GM08714 (cell line): ENCODE measurements around the gene PFKM.
A peak's percentile ranks its signal among the peaks of the same experiment; 100 is the strongest.
"Not testable (repeated sequence)": the region's sequence is repeated elsewhere in the genome, so short reads cannot be mapped to it uniquely, and the experiment has no call there.

Experiments used
- H3K4me3 ChIP-seq: fragments of 200-500 bp; sonication (Bioruptor generic); 2 replicates; pipeline ENCODE4 v1.5.1; 2014; ENCODE audit warnings: mild to moderate bottlenecking, low read length, inconsistent platforms
- ZNF274 ChIP-seq: IDR thresholded peaks from 2 replicates; pipeline ENCODE4 v1.6.1; 2012; ENCODE audit warnings: mild to moderate bottlenecking, low read depth, low read length

Gene PFKM

GRCh38 chr12:48125985-48126384 is 6.8 kb downstream of the PFKM start:
- TF ChIP-seq ZNF274: no peak
- no peak overlapping the region for H3K4me3 ChIP-seq

- TF ChIP-seq ZNF274: no peak
- H3K4me3 ChIP-seq: no peak overlapping the region
These were observed 7.9 kb downstream of the PFKM start for GRCh38 chr12:48126953-48127630.

GRCh38 chr12:48128800-48129199 is 9.6 kb downstream of the PFKM start:
- no peak overlapping the region for H3K4me3 ChIP-seq
- TF ChIP-seq ZNF274: no peak

DNA sequence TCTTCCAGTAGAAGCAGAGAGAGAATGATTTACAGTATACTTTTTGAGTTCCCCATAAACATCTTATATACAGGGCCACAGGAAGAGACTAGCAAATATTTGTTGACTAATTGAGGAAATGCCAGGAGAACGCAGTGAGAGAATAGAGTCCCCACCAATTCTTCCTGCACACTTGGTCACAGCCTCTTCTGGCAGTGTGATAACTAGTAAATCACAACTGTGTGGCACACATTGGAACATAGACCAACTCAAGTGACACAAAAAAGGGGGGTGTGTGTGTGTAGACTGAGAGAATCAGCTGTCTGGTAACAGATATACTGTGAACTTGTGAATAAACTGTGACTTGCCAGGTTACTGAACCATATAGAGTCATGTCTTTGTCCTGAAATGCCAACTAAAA is 10.2 kb downstream of the PFKM start:
- no peak for TF ChIP-seq ZNF274

DNA sequence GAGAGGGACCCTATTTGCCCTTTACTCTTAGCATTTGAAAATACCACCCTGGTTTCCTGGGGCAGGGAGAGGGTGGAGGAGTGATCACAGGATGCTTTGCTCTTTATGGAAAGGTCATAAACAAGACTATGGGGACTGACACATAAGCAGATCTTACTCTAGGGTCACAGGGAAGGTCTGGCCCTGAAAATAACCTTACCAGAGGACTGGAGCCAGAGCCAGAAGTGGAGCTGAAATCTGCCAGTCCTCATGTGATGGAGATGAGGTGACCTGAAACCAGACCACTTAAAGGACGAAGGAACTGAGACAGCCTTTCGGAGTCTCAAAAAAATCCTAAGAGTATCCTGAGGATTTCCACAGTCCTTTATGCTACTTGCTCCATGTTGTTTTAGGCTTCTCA is 12.4 kb downstream of the PFKM start:
- no peak for TF ChIP-seq ZNF274
- no peak overlapping the region for H3K4me3 ChIP-seq

More for the DNA sequence above, 10.2 kb downstream of the PFKM start:
- H3K4me3 ChIP-seq: no peak overlapping the region

GRCh38 chr12:48132826-48133225 is 13.7 kb downstream of the PFKM start:
- H3K4me3 ChIP-seq: no peak overlapping the region
- no peak for TF ChIP-seq ZNF274

DNA sequence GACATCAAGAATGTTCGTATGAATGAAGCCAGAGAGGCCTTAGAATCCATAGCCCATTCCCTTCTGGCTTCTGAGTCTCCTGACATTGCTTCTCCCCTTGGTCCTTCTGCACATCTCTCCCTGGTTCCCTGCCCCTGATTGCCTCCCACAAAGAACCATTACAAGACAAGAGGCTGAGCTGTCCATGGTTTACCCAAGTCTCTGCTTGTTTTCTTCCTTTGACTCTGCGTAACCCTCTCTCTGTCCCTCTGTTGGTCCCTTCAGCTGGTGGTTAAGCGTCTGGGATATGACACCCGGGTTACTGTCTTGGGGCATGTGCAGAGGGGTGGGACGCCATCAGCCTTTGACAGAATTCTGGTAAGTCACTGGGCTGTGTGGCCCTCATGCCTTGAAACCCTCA is 15.9 kb downstream of the PFKM start:
- H3K4me3 ChIP-seq: no peak overlapping the region
- TF ChIP-seq ZNF274: no peak

DNA sequence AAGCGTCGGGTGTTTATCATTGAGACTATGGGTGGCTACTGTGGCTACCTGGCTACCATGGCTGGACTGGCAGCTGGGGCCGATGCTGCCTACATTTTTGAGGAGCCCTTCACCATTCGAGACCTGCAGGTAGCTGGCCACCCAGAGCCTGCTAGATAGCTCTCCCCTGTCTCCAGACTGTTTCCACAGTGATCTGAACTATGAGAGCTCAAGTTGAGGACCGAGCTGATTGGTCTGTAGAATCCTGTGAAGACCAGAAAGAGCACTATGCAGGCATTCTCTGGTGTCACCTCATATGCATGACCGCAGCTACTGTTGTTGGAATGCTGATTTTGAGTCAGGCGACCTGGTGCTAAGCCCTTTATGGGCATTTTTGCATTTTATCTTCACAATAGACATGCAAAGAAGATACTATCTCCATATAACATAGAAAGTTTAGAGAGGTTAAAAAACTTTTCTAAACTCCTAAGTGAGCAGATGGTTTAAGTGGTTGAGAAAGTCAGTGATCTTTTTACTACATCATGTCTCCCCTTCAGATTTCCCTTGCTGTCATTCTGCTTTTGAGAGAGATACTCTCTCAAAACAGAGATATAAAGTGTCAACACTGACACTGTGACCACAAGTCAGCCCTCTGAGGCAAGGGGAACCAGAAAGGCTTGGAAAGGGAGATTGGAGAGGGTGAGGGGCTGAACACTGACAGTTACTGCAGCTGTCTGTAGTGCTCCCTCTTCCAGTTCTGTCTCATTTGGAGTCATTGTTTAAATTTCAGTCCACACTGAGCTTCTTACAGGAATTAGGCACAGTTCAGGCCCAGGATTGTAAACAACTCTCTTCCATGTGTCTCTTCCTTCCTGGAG is 23.9 kb downstream of the PFKM start:
- no peak for TF ChIP-seq ZNF274
- H3K4me3 ChIP-seq: no peak overlapping the region

- no peak overlapping the region for H3K4me3 ChIP-seq
- TF ChIP-seq ZNF274: no peak
These were observed 24.7 kb downstream of the PFKM start for GRCh38 chr12:48143898-48144297.

DNA sequence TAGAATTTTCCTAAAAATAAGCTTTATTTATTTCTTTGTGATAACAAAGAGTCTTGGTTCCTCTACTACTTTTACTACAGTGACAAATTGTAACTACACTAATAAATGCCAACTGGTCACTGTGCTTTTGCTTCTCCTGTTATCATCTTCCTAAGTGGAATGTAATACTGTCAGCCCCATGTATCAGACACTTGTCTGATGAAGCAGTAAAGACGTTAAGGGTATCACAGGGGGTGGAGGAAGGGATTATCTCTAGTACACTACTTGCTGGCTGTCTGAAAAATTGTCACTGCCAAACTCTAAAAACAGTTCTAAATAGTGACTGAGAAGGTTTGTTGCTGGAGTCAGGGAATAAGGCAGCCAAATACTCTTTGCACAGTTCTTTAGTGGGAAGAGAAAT is 26.8 kb downstream of the PFKM start:
- no peak overlapping the region for H3K4me3 ChIP-seq
- no peak for TF ChIP-seq ZNF274

- H3K4me3 ChIP-seq: no peak overlapping the region
- no peak for TF ChIP-seq ZNF274
These were observed 32.1 kb downstream of the PFKM start for GRCh38 chr12:48151103-48151771.

- H3K4me3 ChIP-seq: not testable (repeated sequence)
These were observed 36.6 kb downstream of the PFKM start for GRCh38 chr12:48155786-48156185.

DNA sequence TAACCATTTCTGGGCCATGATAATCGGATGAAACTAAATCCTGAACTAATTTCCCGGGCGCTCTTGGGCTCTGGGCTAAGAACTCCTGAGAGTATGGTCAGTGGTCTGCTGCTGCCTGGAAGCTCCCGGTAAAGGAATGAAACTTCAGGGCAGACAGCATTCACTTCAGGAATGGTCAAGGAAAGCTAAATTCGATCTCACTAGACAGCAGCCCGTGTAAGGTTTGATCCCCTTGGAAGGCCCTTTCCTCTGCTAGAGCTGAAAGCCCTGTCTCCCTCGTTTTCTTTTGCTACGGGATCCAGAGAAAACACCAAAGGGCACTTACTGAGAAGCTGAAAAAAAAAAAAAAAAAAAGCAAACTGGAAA is 37.5 kb downstream of the PFKM start:
- no peak for TF ChIP-seq ZNF274
- H3K4me3 ChIP-seq: peak overlapping the region; percentile 77

DNA sequence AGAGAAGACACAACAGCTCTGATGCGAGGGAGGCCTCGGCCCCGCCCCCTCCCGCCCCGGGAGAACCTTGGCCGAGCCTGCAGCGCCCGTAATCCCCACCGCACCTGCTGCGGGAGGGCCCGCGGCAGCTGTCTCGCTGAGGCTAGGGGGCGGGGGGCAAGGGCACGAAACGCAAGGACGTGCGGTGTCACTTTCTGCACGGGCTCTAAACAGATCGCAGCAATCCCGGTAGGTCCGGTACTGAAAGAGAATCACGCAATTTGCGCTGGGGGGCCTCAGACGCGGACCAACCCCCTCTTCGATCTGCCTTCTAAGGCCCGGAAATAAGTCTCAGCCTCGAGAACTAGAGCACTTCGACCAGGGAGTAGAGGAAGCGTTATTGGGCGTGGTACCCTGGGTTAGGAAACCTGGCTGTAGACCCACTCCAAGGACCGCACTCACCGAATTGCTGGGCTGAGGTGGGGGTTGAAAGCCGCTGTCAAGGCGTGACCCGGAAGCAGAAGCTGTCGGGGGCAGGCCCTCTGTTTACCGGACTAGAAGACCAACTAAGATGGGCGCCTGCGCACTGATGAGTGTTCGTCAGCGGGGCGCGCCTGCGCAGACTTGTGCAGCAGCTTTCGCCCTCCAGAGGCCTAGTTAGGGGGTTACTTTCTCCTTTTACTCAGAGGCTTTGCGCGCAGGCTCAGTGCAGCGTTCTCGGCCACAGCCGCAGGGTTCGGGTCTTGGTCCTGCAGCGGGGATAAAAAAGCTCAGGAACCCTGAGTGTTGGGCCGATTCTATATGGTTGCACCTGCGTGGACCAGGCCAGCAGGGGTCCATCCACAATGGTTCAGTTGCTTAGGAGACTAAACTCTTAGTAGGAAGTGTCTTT is 38.1 kb downstream of the PFKM start, which contains the start of gene ASB8:
TSS of gene ASB8 (minus strand) at position 498 of the 871 bp plus-strand sequence. CDS start 4,019 bp downstream, outside the sequence.
- no peak for TF ChIP-seq ZNF274
- H3K4me3 ChIP-seq: peak within 1 kb of the TSS; percentile 77

- TF ChIP-seq ZNF274: no peak
- H3K4me3 ChIP-seq: peak overlapping the region; percentile 48; the same call in 1 of the 2 replicates
These were observed 38.8 kb downstream of the PFKM start for GRCh38 chr12:48157889-48158370.
